ENCODE results near the gene TCP1.

Gene TCP1

GRCh38 chr6:159746759-159747158 lies 42.6 kb downstream of the TCP1 start:
- H3K79me2 ChIP-seq (ENCODE audit: low read length) = peaks cover 30% of the 10 kb centered on the region
- TF ChIP-seq EZH2phosphoT487 (IDR thresholded peaks at IDR 0.05; ENCODE audit: low read depth) = no peak
- peaks cover 41% of the 10 kb centered on the region for H3K36me3 ChIP-seq (replicated peaks; ENCODE audit: low read depth, low read length)

GRCh38 chr6:159745081-159745480 lies 44.3 kb downstream of the TCP1 start:
- Histone ChIP-seq H3K9ac (ENCODE audit: low read length) (no peak overlapping the region), H3K27me3 (ENCODE audit: low read depth, low read length) (no peaks in the 10 kb centered on the region), H3K4me1 (ENCODE audit: low read length) (no peaks in the 10 kb centered on the region), H3K79me2 (ENCODE audit: low read length) (peaks cover 44% of the 10 kb centered on the region), H3K4me2 (ENCODE audit: low read length) (no peak overlapping the region), H2AFZ (ENCODE audit: low read depth, low read length) (no peak overlapping the region), H3K36me3 (replicated peaks; ENCODE audit: low read depth, low read length) (peaks cover 49% of the 10 kb centered on the region), H3K9me3 (ENCODE audit: insufficient read depth, low read length) (no peaks in the 10 kb centered on the region), H3K27ac (ENCODE audit: low read length) (no peak overlapping the region), H3K4me3 (ENCODE audit: low read length) (no peak overlapping the region), H4K20me1 (ENCODE audit: insufficient read depth, low read length) (no peaks in the 10 kb centered on the region)
- TF ChIP-seq CTCF (IDR thresholded peaks at IDR 0.05; ENCODE audit: low read depth, low read length) (no peak), EZH2phosphoT487 (IDR thresholded peaks at IDR 0.05; ENCODE audit: low read depth) (no peak)

More at GRCh38 chr6:159746759-159747158, 42.6 kb downstream of the TCP1 start:
- no peaks in the 10 kb centered on the region for H3K4me1 ChIP-seq (ENCODE audit: low read length)
- no peak overlapping the region for H3K4me3 ChIP-seq (ENCODE audit: low read length)
- no peak overlapping the region for H2AFZ ChIP-seq (ENCODE audit: low read depth, low read length)
- no peak overlapping the region for H3K27ac ChIP-seq (ENCODE audit: low read length)
- no peaks in the 10 kb centered on the region for H3K27me3 ChIP-seq (ENCODE audit: low read depth, low read length)
- H4K20me1 ChIP-seq (ENCODE audit: insufficient read depth, low read length) = no peaks in the 10 kb centered on the region
- no peak overlapping the region for H3K9ac ChIP-seq (ENCODE audit: low read length)
- no peak overlapping the region for H3K4me2 ChIP-seq (ENCODE audit: low read length)
- no peaks in the 10 kb centered on the region for H3K9me3 ChIP-seq (ENCODE audit: insufficient read depth, low read length)

GRCh38 chr6:159742165-159742564 lies 47.2 kb downstream of the TCP1 start:
- Histone ChIP-seq H3K4me3 (ENCODE audit: low read length) (no peak overlapping the region), H3K27me3 (ENCODE audit: low read depth, low read length) (no peaks in the 10 kb centered on the region), H3K4me1 (ENCODE audit: low read length) (no peaks in the 10 kb centered on the region), H3K27ac (ENCODE audit: low read length) (no peak overlapping the region), H3K4me2 (ENCODE audit: low read length) (no peak overlapping the region), H3K36me3 (replicated peaks; ENCODE audit: low read depth, low read length) (peaks cover 52% of the 10 kb centered on the region), H2AFZ (ENCODE audit: low read depth, low read length) (no peak overlapping the region), H3K79me2 (ENCODE audit: low read length) (peaks cover 73% of the 10 kb centered on the region), H3K9ac (ENCODE audit: low read length) (no peak overlapping the region), H4K20me1 (ENCODE audit: insufficient read depth, low read length) (peaks cover 7% of the 10 kb centered on the region; the same call in 1 of the 2 replicates), H3K9me3 (ENCODE audit: insufficient read depth, low read length) (no peaks in the 10 kb centered on the region)
- no peak for TF ChIP-seq EZH2phosphoT487 (IDR thresholded peaks at IDR 0.05; ENCODE audit: low read depth)
- no peak for TF ChIP-seq CTCF (IDR thresholded peaks at IDR 0.05; ENCODE audit: low read depth, low read length)

- peaks cover 23% of the 10 kb centered on the region for H4K20me1 ChIP-seq (ENCODE audit: insufficient read depth, low read length)
- H3K9ac ChIP-seq (ENCODE audit: low read length) = no peak overlapping the region
- H3K4me2 ChIP-seq (ENCODE audit: low read length) = no peak overlapping the region
- H3K36me3 ChIP-seq (replicated peaks; ENCODE audit: low read depth, low read length) = peaks cover 27% of the 10 kb centered on the region
- no peak overlapping the region for H3K27ac ChIP-seq (ENCODE audit: low read length)
- no peak overlapping the region for H2AFZ ChIP-seq (ENCODE audit: low read depth, low read length)
- H3K4me1 ChIP-seq (ENCODE audit: low read length) = no peaks in the 10 kb centered on the region
- no peak for TF ChIP-seq EZH2phosphoT487 (IDR thresholded peaks at IDR 0.05; ENCODE audit: low read depth)
- no peak for TF ChIP-seq CTCF (IDR thresholded peaks at IDR 0.05; ENCODE audit: low read depth, low read length)
- H3K27me3 ChIP-seq (ENCODE audit: low read depth, low read length) = no peaks in the 10 kb centered on the region
- no peak overlapping the region for H3K4me3 ChIP-seq (ENCODE audit: low read length)
- H3K79me2 ChIP-seq (ENCODE audit: low read length) = peaks cover 90% of the 10 kb centered on the region
- H3K9me3 ChIP-seq (ENCODE audit: insufficient read depth, low read length) = no peaks in the 10 kb centered on the region
These were observed 50.1 kb downstream of the TCP1 start for GRCh38 chr6:159739341-159739740.

Data from OCI-LY3 (cell line).